A673 (cell line): ENCODE data around the gene KATNAL2. TPM values are rescaled to one million over a fixed set of nuclear protein-coding genes. Genes with fewer than 3 reads are reported as not detected.

Experiments used
- BruUV-seq: library from RNA; stranded (reverse); fragments of 400-500 nt; replicated peaks from 2 replicates; lab custom pipeline; 2021; lab: Mats Ljungman, UMichigan
- CTCF ChIA-PET: fragments of 300-600 bp; sonication (Branson Sonifier 250); formaldehyde crosslinking; loops from one replicate; lab custom pipeline; 2022; ENCODE audit warnings: antibody characterized with exemption; lab: Charles Lee
- POLR2A ChIA-PET: fragments of 300-600 bp; sonication (Branson Sonifier 250); formaldehyde crosslinking; loops from one replicate; lab custom pipeline; 2022; ENCODE audit warnings: antibody characterized with exemption; ENCODE audit not compliant: low non-redundant PET; lab: Charles Lee
- DNase-seq: peaks from one replicate; pipeline ENCODE4 v3.0.0-alpha.2; 2015; ENCODE audit warnings: low spot score
- H3K27ac ChIP-seq: fragments of 200-600 bp; sonication (generic); 2 replicates; pipeline ENCODE4 v1.5.1; 2016; ENCODE audit warnings: mixed run types, low read depth, mild to moderate bottlenecking, mixed read lengths, antibody characterized with exemption, low read length; ENCODE audit not compliant: poor library complexity, severe bottlenecking
- H3K27me3 ChIP-seq: fragments of 200-600 bp; sonication (generic); replicated peaks from 2 replicates; pipeline ENCODE4 v1.6.1; 2017; ENCODE audit warnings: mixed run types, low read depth, mild to moderate bottlenecking, mixed read lengths, antibody characterized with exemption, low read length; ENCODE audit not compliant: insufficient read depth, poor library complexity
- H3K36me3 ChIP-seq: fragments of 200-600 bp; sonication (generic); 2 replicates; pipeline ENCODE4 v1.6.1; 2016; ENCODE audit warnings: mixed run types, mild to moderate bottlenecking, mixed read lengths, antibody characterized with exemption, low read length; ENCODE audit not compliant: insufficient read depth, poor library complexity, severe bottlenecking
- H3K4me1 ChIP-seq: fragments of 200-600 bp; sonication (generic); 2 replicates; pipeline ENCODE4 v1.6.1; 2017; ENCODE audit warnings: mixed run types, mild to moderate bottlenecking, mixed read lengths, antibody characterized with exemption, low read length; ENCODE audit not compliant: insufficient read depth, poor library complexity, severe bottlenecking
- H3K4me3 ChIP-seq: fragments of 200-600 bp; sonication (generic); 2 replicates; pipeline ENCODE4 v1.5.1; 2016; ENCODE audit warnings: low read depth, mixed run types, mild to moderate bottlenecking, mixed read lengths, low read length; ENCODE audit not compliant: poor library complexity, severe bottlenecking
- H3K9me3 ChIP-seq: fragments of 200-600 bp; sonication (generic); 2 replicates; pipeline ENCODE4 v1.6.1; 2016; ENCODE audit warnings: mixed run types, low read depth, mild to moderate bottlenecking, mixed read lengths, antibody characterized with exemption, low read length; ENCODE audit not compliant: poor library complexity, severe bottlenecking
- CTCF ChIP-seq: fragments of 300-800, 200-600 bp; sonication (generic); conservative IDR thresholded peaks from 2 replicates; pipeline ENCODE4 v1.5.1; 2017; ENCODE audit warnings: low read depth, mild to moderate bottlenecking, antibody characterized with exemption, low read length, moderate library complexity, mixed read lengths
- EZH2 ChIP-seq: fragments of 200-600 bp; sonication (generic); IDR thresholded peaks from 2 replicates; pipeline ENCODE4 v1.6.1; 2017; ENCODE audit warnings: borderline replicate concordance, low read depth, mild to moderate bottlenecking, mixed read lengths, antibody characterized with exemption, low read length; ENCODE audit not compliant: poor library complexity, severe bottlenecking
- intact Hi-C: fragments of 100-400 bp; cut with micrococcal nuclease; formaldehyde crosslinking; loops from one replicate; pipeline ENCODE4 v1.10.0; 2022; ENCODE audit not compliant: unreplicated experiment
- total RNA-seq: library from RNA; stranded (reverse); gene quantifications from 2 replicates; pipeline ENCODE4 v1.2.3, GENCODE V29; 2021

KATNAL2 gene
- total RNA-seq, 1 experiment from 2014 or later, result 10.6 TPM

GRCh38 chr18:47121146-47121545 is 203.7 kb downstream of the KATNAL2 start:
- Histone ChIP-seq H3K27me3 (no peaks in the 10 kb centered on the region), H3K36me3 (peaks cover 10% of the 10 kb centered on the region), H3K4me3 (no peak overlapping the region), H3K4me1 (no peaks in the 10 kb centered on the region), H3K9me3 (no peaks in the 10 kb centered on the region), H3K27ac (no peak overlapping the region)
- no peak for DNase-seq
- ChIA-PET POLR2A (interaction anchor here (0.6 kb wide), 1 partner anchor 45 kb away, joined by 3 read pairs; no protein-coding TSS in a partner anchor), CTCF (no interaction called here)
- TF ChIP-seq CTCF (no peak), EZH2 (no peak)
- no TSS peak for BruUV-seq
- intact Hi-C loops, result no loop called here

GRCh38 chr18:47141289-47141688 is 223.9 kb downstream of the KATNAL2 start:
- ChIA-PET CTCF (no interaction called here), POLR2A (no interaction called here)
- Histone ChIP-seq H3K27me3 (no peaks in the 10 kb centered on the region), H3K36me3 (peaks cover under 1% of the 10 kb centered on the region), H3K27ac (no peak overlapping the region), H3K4me3 (no peak overlapping the region), H3K4me1 (no peaks in the 10 kb centered on the region), H3K9me3 (no peaks in the 10 kb centered on the region)
- intact Hi-C loops, result no loop called here
- BruUV-seq, result no TSS peak
- TF ChIP-seq EZH2, result no peak
- TF ChIP-seq CTCF, result no peak
- no peak for DNase-seq

GRCh38 chr18:47143153-47143552 is 225.8 kb downstream of the KATNAL2 start:
- no peaks in the 10 kb centered on the region for H3K9me3 ChIP-seq
- no peak for DNase-seq
- TF ChIP-seq CTCF (no peak), EZH2 (no peak)
- H3K27me3 ChIP-seq, result no peaks in the 10 kb centered on the region
- peaks cover 3% of the 10 kb centered on the region for H3K36me3 ChIP-seq
- ChIA-PET CTCF (no interaction called here), POLR2A (no interaction called here)
- H3K4me3 ChIP-seq, result no peak overlapping the region
- H3K27ac ChIP-seq, result no peak overlapping the region
- no peaks in the 10 kb centered on the region for H3K4me1 ChIP-seq
- intact Hi-C loops, result no loop called here
- no TSS peak for BruUV-seq
